CD4-positive, CD25-positive, alpha-beta regulatory T cell (primary cell): ENCODE measurements around the gene TMEM131. TPM values are rescaled to one million over a fixed set of nuclear protein-coding genes. Genes with fewer than 3 reads are reported as not detected.
"Not testable (repeated sequence)": the region's sequence is repeated elsewhere in the genome, so short reads cannot be mapped to it uniquely, and the experiment has no call there.

Source experiments
- ATAC-seq, 2 donors: fragments of 150-1000 bp; cut with Tn5 transposase; one replicate each; pipeline ENCODE4 v1.10.0; 2021; ENCODE audit warnings: low read depth in 2 of 2, moderate number of reproducible peaks in 2 of 2, moderate library complexity in 1 of 2
- DNase-seq, 3 donors: peaks; one replicate each; pipeline versions ENCODE4 v3.0.0 to v3.0.0-alpha.2; 2012 to 2022; ENCODE audit warnings: mixed read lengths in 1 of 3
- H3K27ac ChIP-seq: one replicate; pipeline ENCODE4 v1.7.0; 2013; ENCODE audit warnings: mild to moderate bottlenecking, low read length; ENCODE audit not compliant: insufficient read depth, poor library complexity, severe bottlenecking
- H3K27me3 ChIP-seq: one replicate; pipeline ENCODE4 v1.7.0; 2013; ENCODE audit warnings: low read length; ENCODE audit not compliant: control insufficient read depth, insufficient read depth
- H3K36me3 ChIP-seq: one replicate; pipeline ENCODE4 v1.7.0; 2013; ENCODE audit warnings: mild to moderate bottlenecking, low read length, moderate library complexity; ENCODE audit not compliant: control insufficient read depth, insufficient read depth
- H3K4me1 ChIP-seq: 2 replicates; pipeline ENCODE4 v1.7.0; 2013; ENCODE audit warnings: mild to moderate bottlenecking, low read length; ENCODE audit not compliant: insufficient read depth, control insufficient read depth, poor library complexity, severe bottlenecking
- H3K4me3 ChIP-seq: one replicate; pipeline ENCODE4 v1.7.0; 2013; ENCODE audit warnings: low read depth, mild to moderate bottlenecking, low read length, moderate library complexity
- H3K9me3 ChIP-seq, 2 experiments: 1 replicate in 1 of 2; 2 replicates in 1 of 2; pipeline ENCODE4 v1.7.0; 2013; ENCODE audit warnings: low read length in 2 of 2, mild to moderate bottlenecking in 1 of 2, moderate library complexity in 1 of 2; ENCODE audit not compliant: control insufficient read depth in 2 of 2
- H3K27ac Mint-ChIP-seq, 3 donors: one replicate each; pipeline ENCODE4 v1.8.0; 2020 to 2022; ENCODE audit warnings: mild to moderate bottlenecking in 3 of 3, mixed read lengths in 3 of 3, moderate library complexity in 2 of 3
- H3K27me3 Mint-ChIP-seq: one replicate; pipeline ENCODE4 v1.8.0; 2022; ENCODE audit warnings: mild to moderate bottlenecking, mixed read lengths
- H3K36me3 Mint-ChIP-seq: one replicate; pipeline ENCODE4 v1.8.0; 2020; ENCODE audit warnings: mixed read lengths
- H3K4me1 Mint-ChIP-seq, 4 donors: one replicate each; pipeline ENCODE4 v1.8.0; 2020 to 2022; ENCODE audit warnings: mixed read lengths in 4 of 4, mild to moderate bottlenecking in 1 of 4
- H3K4me3 Mint-ChIP-seq, 4 donors: one replicate each; pipeline ENCODE4 v1.8.0; 2020 to 2022; ENCODE audit warnings: mild to moderate bottlenecking in 4 of 4, mixed read lengths in 4 of 4, moderate library complexity in 3 of 4
- H3K9me3 Mint-ChIP-seq, 7 donors: one replicate each; pipeline ENCODE4 v1.8.0; 2020 to 2022; ENCODE audit warnings: mixed read lengths in 7 of 7, mild to moderate bottlenecking in 3 of 7, moderate library complexity in 2 of 7
- polyA plus RNA-seq, 4 donors: library from polyadenylated mRNA; unstranded; fragments of 300-500 nt; fragmentation: Illumina TruSeq; gene quantifications; one replicate each; pipeline ENCODE4 v1.2.3, GENCODE V29; 2021
- total RNA-seq: library from RNA; stranded (reverse); gene quantifications from one replicate; pipeline ENCODE4 v1.2.3, GENCODE V29; 2022

TMEM131 gene
- total and polyA plus RNA-seq, 5 donors from 2014 or later: 6.7 to 34.1 (median 8.0) TPM

GRCh38 chr2:97827013-97827412, 168.7 kb downstream of the TMEM131 start:
- peaks cover 33% of the 10 kb centered on the region for H3K36me3 Mint-ChIP-seq
- H3K4me3 Mint-ChIP-seq, H3K9me3 Mint-ChIP-seq, H3K4me3 ChIP-seq, H3K27ac ChIP-seq, DNase-seq, H3K9me3 ChIP-seq, ATAC-seq, H3K36me3 ChIP-seq, H3K4me1 Mint-ChIP-seq, H3K27me3 Mint-ChIP-seq, H3K27ac Mint-ChIP-seq, H3K4me1 ChIP-seq, H3K27me3 ChIP-seq: not testable (repeated sequence)

- H3K4me1 Mint-ChIP-seq, H3K9me3 Mint-ChIP-seq: not testable (repeated sequence)
These were observed 169.4 kb downstream of the TMEM131 start for GRCh38 chr2:97826266-97826847.

GRCh38 chr2:97824011-97824410, 171.7 kb downstream of the TMEM131 start:
- H3K36me3 Mint-ChIP-seq: peaks cover 25% of the 10 kb centered on the region
- H3K9me3 ChIP-seq, H3K4me1 Mint-ChIP-seq, H3K27ac Mint-ChIP-seq, H3K4me3 Mint-ChIP-seq, H3K4me3 ChIP-seq, H3K27ac ChIP-seq, ATAC-seq, H3K4me1 ChIP-seq, H3K36me3 ChIP-seq, DNase-seq, H3K9me3 Mint-ChIP-seq, H3K27me3 Mint-ChIP-seq, H3K27me3 ChIP-seq: not testable (repeated sequence)

More at GRCh38 chr2:97826266-97826847, 169.4 kb downstream of the TMEM131 start:
- H3K27me3 Mint-ChIP-seq, H3K36me3 ChIP-seq, H3K27ac ChIP-seq, H3K4me1 ChIP-seq, H3K4me3 ChIP-seq, ATAC-seq, H3K4me3 Mint-ChIP-seq, H3K27me3 ChIP-seq, DNase-seq, H3K9me3 ChIP-seq: not testable (repeated sequence)
- Mint-ChIP-seq H3K36me3 (peaks cover 36% of the 10 kb centered on the region), H3K27ac (peak overlapping the region in 2 of 3 donors; percentile 47 to 68)

- H3K9me3 Mint-ChIP-seq: not testable (repeated sequence)
These were observed 173.9 kb downstream of the TMEM131 start for GRCh38 chr2:97821862-97822261.

GRCh38 chr2:97819754-97820153, 176.0 kb downstream of the TMEM131 start:
- no peak for ATAC-seq
- Mint-ChIP-seq H3K36me3 (peaks cover 14% of the 10 kb centered on the region), H3K27ac (no peak overlapping the region)

More at GRCh38 chr2:97821862-97822261, 173.9 kb downstream of the TMEM131 start:
- not testable (repeated sequence) for H3K4me1 Mint-ChIP-seq, ATAC-seq, H3K27ac ChIP-seq, H3K9me3 ChIP-seq, H3K27ac Mint-ChIP-seq, H3K4me3 ChIP-seq, H3K4me1 ChIP-seq, DNase-seq, H3K27me3 ChIP-seq, H3K36me3 ChIP-seq, H3K4me3 Mint-ChIP-seq, H3K27me3 Mint-ChIP-seq
- H3K36me3 Mint-ChIP-seq: peaks cover 25% of the 10 kb centered on the region

GRCh38 chr2:97816411-97816810, 179.3 kb downstream of the TMEM131 start:
- Mint-ChIP-seq H3K36me3 (peaks cover 24% of the 10 kb centered on the region), H3K4me3 (no peak overlapping the region), H3K27me3 (no peaks in the 10 kb centered on the region), H3K4me1 (no peaks in the 10 kb centered on the region), H3K9me3 (no peaks in the 10 kb centered on the region), H3K27ac (no peak overlapping the region)
- Histone ChIP-seq H3K4me3 (no peak overlapping the region), H3K36me3 (peaks cover 42% of the 10 kb centered on the region), H3K27me3 (no peaks in the 10 kb centered on the region), H3K9me3 (no peaks in the 10 kb centered on the region), H3K4me1 (no peaks in the 10 kb centered on the region), H3K27ac (no peak overlapping the region)
- DNase-seq (no peak), ATAC-seq (no peak)

More at GRCh38 chr2:97819754-97820153, 176.0 kb downstream of the TMEM131 start:
- no peak for DNase-seq
- Histone ChIP-seq H3K36me3 (peaks cover 14% of the 10 kb centered on the region), H3K27ac (no peak overlapping the region), H3K9me3 (no peaks in the 10 kb centered on the region), H3K27me3 (no peaks in the 10 kb centered on the region), H3K4me3 (no peak overlapping the region), H3K4me1 (no peaks in the 10 kb centered on the region)
- Mint-ChIP-seq H3K4me1 (peaks cover 0 to 2% (median 0%) of the 10 kb centered on the region in 4 donors), H3K4me3 (no peak overlapping the region), H3K27me3 (no peaks in the 10 kb centered on the region), H3K9me3 (peaks cover 0 to 2% (median 0%) of the 10 kb centered on the region in 7 donors)

GRCh38 chr2:97812931-97813330, 182.8 kb downstream of the TMEM131 start:
- H3K4me3 Mint-ChIP-seq: no peak overlapping the region
- H3K9me3 Mint-ChIP-seq: no peaks in the 10 kb centered on the region
- no peak for ATAC-seq

GRCh38 chr2:97808816-97809215, 186.9 kb downstream of the TMEM131 start:
- H3K36me3 ChIP-seq: peaks cover 56% of the 10 kb centered on the region

More at GRCh38 chr2:97812931-97813330, 182.8 kb downstream of the TMEM131 start:
- H3K27me3 ChIP-seq: no peaks in the 10 kb centered on the region
- H3K36me3 ChIP-seq: peaks cover 60% of the 10 kb centered on the region
- peaks cover 30% of the 10 kb centered on the region for H3K36me3 Mint-ChIP-seq
- H3K4me3 ChIP-seq: no peak overlapping the region
- H3K27ac Mint-ChIP-seq: no peak overlapping the region
- no peaks in the 10 kb centered on the region for H3K4me1 ChIP-seq
- H3K4me1 Mint-ChIP-seq: no peaks in the 10 kb centered on the region
- H3K27ac ChIP-seq: no peak overlapping the region
- no peaks in the 10 kb centered on the region for H3K27me3 Mint-ChIP-seq
- no peaks in the 10 kb centered on the region for H3K9me3 ChIP-seq
- no peak for DNase-seq

More at GRCh38 chr2:97808816-97809215, 186.9 kb downstream of the TMEM131 start:
- no peak for ATAC-seq
- Mint-ChIP-seq H3K4me1 (peaks cover 0 to 3% (median 0%) of the 10 kb centered on the region in 4 donors), H3K9me3 (no peaks in the 10 kb centered on the region), H3K27me3 (no peaks in the 10 kb centered on the region), H3K27ac (no peak overlapping the region), H3K36me3 (peaks cover 34% of the 10 kb centered on the region), H3K4me3 (no peak overlapping the region)
- Histone ChIP-seq H3K27ac (no peak overlapping the region), H3K27me3 (no peaks in the 10 kb centered on the region), H3K4me3 (no peak overlapping the region), H3K4me1 (no peaks in the 10 kb centered on the region), H3K9me3 (no peaks in the 10 kb centered on the region)
- DNase-seq: no peak
